Endodermal cell (in vitro differentiated cells): Measurements from ENCODE around the gene LMAN1L. TPM values are rescaled to one million over a fixed set of nuclear protein-coding genes. Genes with fewer than 3 reads are reported as not detected.

Experiments used
- DNase-seq: peaks from one replicate; pipeline ENCODE4 v3.0.0-alpha.2; 2017
- H3K27ac ChIP-seq: 2 replicates; pipeline ENCODE4 v1.5.1; 2013; ENCODE audit warnings: mild to moderate bottlenecking, low read depth, low read length, moderate library complexity
- H3K27me3 ChIP-seq: 2 replicates; pipeline ENCODE4 v1.6.1; 2013; ENCODE audit warnings: mild to moderate bottlenecking, low read length, moderate library complexity; ENCODE audit not compliant: insufficient read depth, control insufficient read depth, poor library complexity, severe bottlenecking
- H3K36me3 ChIP-seq: 2 replicates; pipeline ENCODE4 v1.7.0; 2013; ENCODE audit warnings: mild to moderate bottlenecking, low read length, moderate library complexity; ENCODE audit not compliant: control insufficient read depth, insufficient read depth
- H3K4me1 ChIP-seq: one replicate; pipeline ENCODE4 v1.7.0; 2013; ENCODE audit warnings: low read length; ENCODE audit not compliant: control insufficient read depth, insufficient read depth
- H3K4me3 ChIP-seq: 2 replicates; pipeline ENCODE4 v1.5.1; 2013; ENCODE audit warnings: mild to moderate bottlenecking, low read length, moderate library complexity
- H3K9ac ChIP-seq: 2 replicates; pipeline ENCODE4 v1.6.1; 2013; ENCODE audit warnings: mild to moderate bottlenecking, low read length, moderate library complexity; ENCODE audit not compliant: poor library complexity, severe bottlenecking; ENCODE audit errors: extremely low read depth
- H3K9me3 ChIP-seq: 2 replicates; pipeline ENCODE4 v1.6.1; 2013; ENCODE audit warnings: mild to moderate bottlenecking, low read length, moderate library complexity; ENCODE audit not compliant: control insufficient read depth
- H3K27ac Mint-ChIP-seq: 2 replicates; pipeline ENCODE4 v1.8.0; 2020; ENCODE audit warnings: mixed read lengths
- H3K27me3 Mint-ChIP-seq: 2 replicates; pipeline ENCODE4 v1.8.0; 2021; ENCODE audit warnings: mild to moderate bottlenecking, mixed read lengths; ENCODE audit not compliant: insufficient read depth
- H3K36me3 Mint-ChIP-seq: 2 replicates; pipeline ENCODE4 v1.8.0; 2020; ENCODE audit warnings: low read depth, mixed read lengths
- H3K4me1 Mint-ChIP-seq: 2 replicates; pipeline ENCODE4 v1.8.0; 2020; ENCODE audit warnings: mixed read lengths
- H3K4me3 Mint-ChIP-seq: 2 replicates; pipeline ENCODE4 v1.8.0; 2020; ENCODE audit warnings: mild to moderate bottlenecking, moderate library complexity, mixed read lengths
- H3K9me3 Mint-ChIP-seq: 2 replicates; pipeline ENCODE4 v1.8.0; 2020; ENCODE audit warnings: mild to moderate bottlenecking, mixed read lengths
- WGBS, 2 experiments: methylation state at CpG; one replicate each; pipeline versions ENCODE4 v1.1.5 to v1.1.7; 2013; ENCODE audit warnings: missing lambda C conversion rate in 2 of 2, mixed read lengths in 1 of 2; ENCODE audit not compliant: insufficient coverage in 1 of 2, insufficient read length in 1 of 2; 5-methylcytosine and 5-hydroxymethylcytosine counted together
- total RNA-seq, 2 donors: library from RNA; stranded (reverse); fragmentation: NEBNext Ultra II Directional in 1 of 2; extraction: Animal tissue kit (Norgen Biotek cat#: 25700) in 1 of 2; gene quantifications; 2 replicates in 1 of 2; 3 replicates in 1 of 2; pipeline ENCODE4 v1.2.1, GENCODE V29; 2021
- TF ChIP-seq, protein P1 (sequence below): fragments of 200-600 bp; sonication (generic); conservative IDR thresholded peaks from 2 replicates; pipeline ENCODE4 v1.5.0; 2021; ENCODE audit warnings: antibody characterized with exemption, mild to moderate bottlenecking

The LMAN1L gene
- total RNA-seq, 2 donors from 2014 or later = not detected

DNA sequence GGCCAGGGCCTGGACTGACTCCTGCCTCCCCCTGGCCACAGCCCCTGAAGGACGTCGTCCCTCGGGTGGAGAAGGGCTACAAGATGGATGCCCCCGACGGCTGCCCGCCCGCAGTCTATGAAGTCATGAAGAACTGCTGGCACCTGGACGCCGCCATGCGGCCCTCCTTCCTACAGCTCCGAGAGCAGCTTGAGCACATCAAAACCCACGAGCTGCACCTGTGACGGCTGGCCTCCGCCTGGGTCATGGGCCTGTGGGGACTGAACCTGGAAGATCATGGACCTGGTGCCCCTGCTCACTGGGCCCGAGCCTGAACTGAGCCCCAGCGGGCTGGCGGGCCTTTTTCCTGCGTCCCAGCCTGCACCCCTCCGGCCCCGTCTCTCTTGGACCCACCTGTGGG lies 10.3 kb upstream of the LMAN1L start:
- Histone ChIP-seq H3K27ac (no peak overlapping the region), H3K27me3 (no peaks in the 10 kb centered on the region), H3K4me3 (no peak overlapping the region), H3K9me3 (no peaks in the 10 kb centered on the region), H3K9ac (no peak overlapping the region), H3K4me1 (no peaks in the 10 kb centered on the region), H3K36me3 (peaks cover 50% of the 10 kb centered on the region)
- no peak overlapping the region for H3K27ac Mint-ChIP-seq
- H3K9me3 Mint-ChIP-seq = no peaks in the 10 kb centered on the region
- 95 to 96% methylated on average over 6 to 20 of the region's 20 CpGs for WGBS, 2 experiments
- no peak for DNase-seq
- H3K36me3 Mint-ChIP-seq = peaks cover 35% of the 10 kb centered on the region
- no peaks in the 10 kb centered on the region for H3K27me3 Mint-ChIP-seq
- TF ChIP-seq, protein P1, sequence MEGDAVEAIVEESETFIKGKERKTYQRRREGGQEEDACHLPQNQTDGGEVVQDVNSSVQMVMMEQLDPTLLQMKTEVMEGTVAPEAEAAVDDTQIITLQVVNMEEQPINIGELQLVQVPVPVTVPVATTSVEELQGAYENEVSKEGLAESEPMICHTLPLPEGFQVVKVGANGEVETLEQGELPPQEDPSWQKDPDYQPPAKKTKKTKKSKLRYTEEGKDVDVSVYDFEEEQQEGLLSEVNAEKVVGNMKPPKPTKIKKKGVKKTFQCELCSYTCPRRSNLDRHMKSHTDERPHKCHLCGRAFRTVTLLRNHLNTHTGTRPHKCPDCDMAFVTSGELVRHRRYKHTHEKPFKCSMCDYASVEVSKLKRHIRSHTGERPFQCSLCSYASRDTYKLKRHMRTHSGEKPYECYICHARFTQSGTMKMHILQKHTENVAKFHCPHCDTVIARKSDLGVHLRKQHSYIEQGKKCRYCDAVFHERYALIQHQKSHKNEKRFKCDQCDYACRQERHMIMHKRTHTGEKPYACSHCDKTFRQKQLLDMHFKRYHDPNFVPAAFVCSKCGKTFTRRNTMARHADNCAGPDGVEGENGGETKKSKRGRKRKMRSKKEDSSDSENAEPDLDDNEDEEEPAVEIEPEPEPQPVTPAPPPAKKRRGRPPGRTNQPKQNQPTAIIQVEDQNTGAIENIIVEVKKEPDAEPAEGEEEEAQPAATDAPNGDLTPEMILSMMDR = no peak
- peaks cover 3% of the 10 kb centered on the region for H3K4me1 Mint-ChIP-seq
- H3K4me3 Mint-ChIP-seq = no peak overlapping the region

DNA sequence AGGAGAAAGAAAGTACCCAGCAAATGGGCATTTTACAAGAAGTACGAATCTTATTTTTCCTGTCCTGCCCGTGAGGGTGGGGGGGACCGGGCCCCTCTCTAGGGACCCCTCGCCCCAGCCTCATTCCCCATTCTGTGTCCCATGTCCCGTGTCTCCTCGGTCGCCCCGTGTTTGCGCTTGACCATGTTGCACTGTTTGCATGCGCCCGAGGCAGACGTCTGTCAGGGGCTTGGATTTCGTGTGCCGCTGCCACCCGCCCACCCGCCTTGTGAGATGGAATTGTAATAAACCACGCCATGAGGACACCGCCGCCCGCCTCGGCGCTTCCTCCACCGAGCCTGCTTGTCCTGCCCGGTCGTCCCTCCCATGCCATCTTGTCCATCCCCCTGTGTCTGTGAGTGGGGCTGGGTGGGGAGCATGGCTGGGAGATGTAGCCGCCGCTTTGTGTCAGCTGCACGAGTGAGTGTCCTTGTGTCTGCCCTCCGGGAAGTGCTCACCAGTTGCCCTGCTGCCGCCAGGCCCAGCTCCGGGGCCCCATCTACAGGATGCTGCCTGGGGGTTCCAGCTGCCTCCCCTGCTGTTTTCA lies 9.7 kb upstream of the LMAN1L start:
- Histone ChIP-seq H3K4me3 (no peak overlapping the region), H3K27ac (no peak overlapping the region), H3K9ac (no peak overlapping the region), H3K27me3 (no peaks in the 10 kb centered on the region), H3K36me3 (peaks cover 50% of the 10 kb centered on the region), H3K9me3 (no peaks in the 10 kb centered on the region), H3K4me1 (no peaks in the 10 kb centered on the region)
- Mint-ChIP-seq H3K27me3 (no peaks in the 10 kb centered on the region), H3K4me1 (peaks cover 3% of the 10 kb centered on the region), H3K9me3 (no peaks in the 10 kb centered on the region), H3K27ac (no peak overlapping the region), H3K36me3 (peaks cover 35% of the 10 kb centered on the region), H3K4me3 (no peak overlapping the region)
- 93 to 96% methylated on average over 26 to 31 of the region's 31 CpGs for WGBS, 2 experiments
- TF ChIP-seq, protein P1 = no peak
- no peak for DNase-seq

DNA sequence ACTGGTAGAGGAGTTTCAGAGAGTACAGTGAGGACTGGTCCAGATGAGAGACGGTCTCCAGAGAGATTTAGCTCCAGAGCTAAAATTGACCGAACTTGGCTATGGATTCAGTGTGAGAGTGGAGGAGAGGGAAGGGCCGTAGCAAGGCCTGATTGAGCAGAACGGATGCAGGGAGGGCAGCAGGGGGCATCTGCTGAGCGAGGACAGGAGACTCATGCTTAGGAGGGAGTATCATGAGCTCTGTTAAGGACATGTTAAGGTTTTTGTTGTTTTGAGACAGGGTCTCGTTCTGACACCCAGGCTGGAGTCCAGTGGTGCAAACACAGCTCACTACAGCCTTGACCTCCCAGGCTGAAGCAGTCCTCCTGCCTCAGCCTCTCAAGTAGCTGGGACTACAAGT lies 7.7 kb upstream of the LMAN1L start:
- Mint-ChIP-seq H3K36me3 (peaks cover 35% of the 10 kb centered on the region), H3K27ac (no peak overlapping the region), H3K4me3 (no peak overlapping the region), H3K9me3 (no peaks in the 10 kb centered on the region), H3K27me3 (no peaks in the 10 kb centered on the region), H3K4me1 (peaks cover 7% of the 10 kb centered on the region)
- H3K9me3 ChIP-seq = no peaks in the 10 kb centered on the region
- WGBS, 2 experiments = 89 to 95% methylated on average over 6 of the region's 6 CpGs
- no peaks in the 10 kb centered on the region for H3K4me1 ChIP-seq
- no peak overlapping the region for H3K4me3 ChIP-seq
- H3K27ac ChIP-seq = no peak overlapping the region
- peaks cover 39% of the 10 kb centered on the region for H3K36me3 ChIP-seq
- no peak overlapping the region for H3K9ac ChIP-seq
- no peak for DNase-seq
- TF ChIP-seq, protein P1 = no peak
- no peaks in the 10 kb centered on the region for H3K27me3 ChIP-seq
